GM12878 (cell line): Measurements from ENCODE around the gene GAB1. TPM values are rescaled to one million over a fixed set of nuclear protein-coding genes. Genes with fewer than 3 reads are reported as not detected.

Experiments used
- ATAC-seq: fragments of 200-7000 bp; cut with Tn5 transposase; 3 replicates; pipeline ENCODE4 v1.9.1; 2020; ENCODE audit warnings: mild to moderate bottlenecking, moderate library complexity
- BruUV-seq: library from RNA; stranded (reverse); fragments of 400-500 nt; replicated peaks from 2 replicates; lab custom pipeline; 2021; lab: Mats Ljungman, UMichigan
- CTCF ChIA-PET: fragments of 300-600 bp; sonication (Branson Sonifier 250); formaldehyde crosslinking; extraction: SDS; loops from one replicate; lab custom pipeline; 2021; ENCODE audit warnings: inconsistent platforms; lab: Yijun Ruan, JAX
- POLR2A ChIA-PET: fragments of 350-600 bp; formaldehyde crosslinking; extraction: SDS; loops from one replicate; lab custom pipeline; 2021; ENCODE audit warnings: inconsistent platforms; lab: Charles Lee
- RAD21 ChIA-PET: fragments of 300-600 bp; sonication (Branson Sonifier 250); formaldehyde crosslinking; loops from one replicate; lab custom pipeline; 2023; ENCODE audit warnings: antibody characterized with exemption; ENCODE audit not compliant: unreplicated experiment; lab: Charles Lee
- SMC1A ChIA-PET: fragments of 300-600 bp; sonication (Branson Sonifier 250); formaldehyde crosslinking; loops from one replicate; lab custom pipeline; 2023; ENCODE audit not compliant: unreplicated experiment, uncharacterized antibody; lab: Charles Lee
- DNase-seq: peaks from one replicate; pipeline ENCODE4 v3.0.0-alpha.2; 2011; ENCODE audit warnings: low read depth, low spot score
- FAIRE-seq: peaks from 3 replicates; lab custom pipeline; 2011; peaks lifted over from hg19 to GRCh38; lab: Jason Lieb, UNC
- H2AFZ ChIP-seq: 2 replicates; pipeline ENCODE4 v1.6.0; 2011; ENCODE audit warnings: low read depth, low read length, control low read depth; ENCODE audit not compliant: control insufficient read depth
- H3K27ac ChIP-seq: 2 replicates; pipeline ENCODE4 v1.5.1; 2011; ENCODE audit warnings: control low read depth; ENCODE audit not compliant: control insufficient read depth, insufficient read depth
- H3K27me3 ChIP-seq, 2 experiments: replicated peaks in 1 of 2; 2 replicates each; pipeline versions ENCODE4 v1.6.0 to v1.6.1; 2011; ENCODE audit warnings: low read length in 1 of 2; ENCODE audit not compliant: control insufficient read depth in 2 of 2, insufficient read depth in 2 of 2
- H3K36me3 ChIP-seq, 2 experiments: 2 replicates each; pipeline ENCODE4 v1.5.1; 2011; ENCODE audit warnings: low read length in 1 of 2; ENCODE audit not compliant: control insufficient read depth in 2 of 2, insufficient read depth in 2 of 2
- H3K4me1 ChIP-seq: 2 replicates; pipeline ENCODE4 v1.6.1; 2011; ENCODE audit warnings: mild to moderate bottlenecking, low read length, moderate library complexity, mixed read lengths; ENCODE audit not compliant: control insufficient read depth, insufficient read depth
- H3K4me2 ChIP-seq: 2 replicates; pipeline ENCODE4 v1.6.0; 2011; ENCODE audit warnings: control low read depth; ENCODE audit not compliant: control insufficient read depth, insufficient read depth
- H3K4me3 ChIP-seq: fragments of 200-600 bp; sonication (generic); 2 replicates; pipeline ENCODE4 v1.5.1; 2016
- H3K79me2 ChIP-seq: 2 replicates; pipeline ENCODE4 v1.6.0; 2011; ENCODE audit warnings: low read length; ENCODE audit not compliant: control insufficient read depth, insufficient read depth
- H3K9ac ChIP-seq: 2 replicates; pipeline ENCODE4 v1.8.0; 2011; ENCODE audit warnings: low read length, control low read depth, mixed read lengths; ENCODE audit not compliant: control insufficient read depth, insufficient read depth
- H3K9me3 ChIP-seq: replicated peaks from 3 replicates; pipeline ENCODE4 v1.5.1; 2011; ENCODE audit warnings: mild to moderate bottlenecking, low read length; ENCODE audit not compliant: control insufficient read depth, insufficient read depth
- H4K20me1 ChIP-seq: 2 replicates; pipeline ENCODE4 v1.6.0; 2011; ENCODE audit not compliant: control insufficient read depth, insufficient read depth
- BRCA1 ChIP-seq: IDR thresholded peaks from 2 replicates; pipeline ENCODE4 v1.6.1; 2011; ENCODE audit warnings: low read depth, low read length, improper control_type of control experiment
- CREB1 ChIP-seq: IDR thresholded peaks from 2 replicates; pipeline ENCODE4 v1.6.1; 2012; ENCODE audit warnings: low read depth, mild to moderate bottlenecking, inconsistent platforms
- NFYB ChIP-seq: IDR thresholded peaks from 2 replicates; pipeline ENCODE4 v1.6.1; 2011; ENCODE audit warnings: low read depth, mild to moderate bottlenecking, low read length, improper control_type of control experiment, moderate library complexity; ENCODE audit not compliant: insufficient read depth
- RAD21 ChIP-seq: IDR thresholded peaks from 2 replicates; pipeline ENCODE4 v1.6.1; 2011; ENCODE audit warnings: mild to moderate bottlenecking, low read depth, low read length, moderate library complexity; ENCODE audit not compliant: insufficient read depth
- ZSCAN29 ChIP-seq: fragments of 450-650 bp; IDR thresholded peaks from 2 replicates; pipeline ENCODE4 v1.6.1; 2017; ENCODE audit warnings: mild to moderate bottlenecking, moderate library complexity
- WGBS: methylation state at CpG from one replicate; pipeline ENCODE4 v1.1.6; 2016; ENCODE audit warnings: low lambda C conversion rate; ENCODE audit not compliant: insufficient replicate concordance, insufficient coverage; ENCODE audit errors: missing lambda C conversion rate; 5-methylcytosine and 5-hydroxymethylcytosine counted together
- in situ Hi-C: fragments of 300-500 bp; cut with MboI; formaldehyde crosslinking; loops from 9 replicates; pipeline ENCODE4 v1.14.3; 2018; ENCODE audit warnings: mixed read lengths
- intact Hi-C: fragments of 100-400 bp; cut with micrococcal nuclease; formaldehyde crosslinking; loops from one replicate; pipeline ENCODE4 v1.14.2; 2022; ENCODE audit not compliant: unreplicated experiment
- polyA plus RNA-seq, 11 experiments: library from polyadenylated mRNA; depleted of rRNA in 4 of 11; unstranded in 6 of 11; stranded (reverse) in 5 of 11; fragments of >200 nt; fragmentation: Nextera tagmentation in 4 of 11; fragmentation: Illumina TruSeq in 1 of 11; extraction: Ambion mirVana in 4 of 11; extraction: Trizol in 1 of 11; gene quantifications; 1 replicate in 1 of 11; 2 replicates in 10 of 11; pipeline versions ENCODE4 v1.2.1 to v1.2.3, GENCODE V29; 2011 to 2016; ENCODE audit warnings: inconsistent platforms in 2 of 11, missing spikeins in 2 of 11, low read depth in 1 of 11
- total RNA-seq, 4 experiments: library from RNA; depleted of rRNA in 3 of 4; stranded (reverse); fragments of >200 nt in 3 of 4; fragmentation: Illumina TruSeq in 1 of 4; extraction: Trizol in 1 of 4; gene quantifications; 2 replicates each; pipeline versions ENCODE4 v1.2.1 to v1.2.3, GENCODE V29; 2013 to 2021
- TF ChIP-seq, protein P1 (sequence below): IDR thresholded peaks from 2 replicates; pipeline ENCODE4 v1.6.1; 2011; ENCODE audit warnings: borderline replicate concordance, low read depth, mild to moderate bottlenecking, moderate library complexity, low read length; ENCODE audit not compliant: insufficient read depth, poor library complexity, severe bottlenecking
- TF ChIP-seq, protein P2 (sequence below): fragments of 450-650 bp; IDR thresholded peaks from 2 replicates; pipeline ENCODE4 v1.6.1; 2014; ENCODE audit warnings: mild to moderate bottlenecking

The GAB1 gene
- total and polyA plus RNA-seq, 10 of the 15 experiments (the other 5 are each of a cell fraction or from before 2014, with no cell fraction given) = 0.37 to 5.3 (median 3.2) TPM

DNA sequence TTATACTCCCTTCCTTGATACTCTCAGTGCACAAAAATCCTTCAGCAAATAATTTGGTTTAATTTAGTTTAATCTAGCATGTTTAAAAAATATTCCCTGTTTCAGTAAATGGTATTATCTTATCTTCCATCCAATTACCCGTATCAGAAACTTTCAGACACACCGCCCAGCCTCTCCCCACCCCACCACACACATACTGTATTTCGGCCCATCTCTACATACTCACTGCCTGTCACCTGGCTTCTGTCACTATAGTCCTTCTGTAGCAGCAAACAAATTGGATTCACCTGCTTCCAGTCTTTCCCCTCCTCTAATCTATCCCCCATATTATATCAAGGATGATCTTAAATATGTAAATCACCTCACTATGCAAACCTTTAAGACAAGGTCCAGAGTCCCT lies 24.8 kb upstream of the GAB1 start:
- no peaks in the 10 kb centered on the region for H4K20me1 ChIP-seq
- SMC1A ChIA-PET = no interaction called here
- CTCF ChIA-PET = no interaction called here
- RAD21 ChIA-PET = no interaction called here
- no peaks in the 10 kb centered on the region for H3K4me1 ChIP-seq
- intact Hi-C loops = no loop called here
- H3K9ac ChIP-seq = no peak overlapping the region
- no TSS peak for BruUV-seq
- DNase-seq (no peak), ATAC-seq (no peak), FAIRE-seq (no peak)
- H2AFZ ChIP-seq = no peak overlapping the region
- H3K4me3 ChIP-seq = no peak overlapping the region
- 54% methylated on average over 3 of the region's 3 CpGs for whole genome bisulfite sequencing
- in situ Hi-C loops = no loop called here
- no peaks in the 10 kb centered on the region for H3K36me3 ChIP-seq
- H3K27ac ChIP-seq = no peak overlapping the region
- no peaks in the 10 kb centered on the region for H3K9me3 ChIP-seq
- no peaks in the 10 kb centered on the region for H3K79me2 ChIP-seq
- POLR2A ChIA-PET = no interaction called here
- no peaks in the 10 kb centered on the region; a peak in 1 of 4 replicates for H3K27me3 ChIP-seq
- no peak overlapping the region for H3K4me2 ChIP-seq
- no peak for TF ChIP-seq NFYB
- no peak for TF ChIP-seq ZSCAN29
- TF ChIP-seq, protein P1, sequence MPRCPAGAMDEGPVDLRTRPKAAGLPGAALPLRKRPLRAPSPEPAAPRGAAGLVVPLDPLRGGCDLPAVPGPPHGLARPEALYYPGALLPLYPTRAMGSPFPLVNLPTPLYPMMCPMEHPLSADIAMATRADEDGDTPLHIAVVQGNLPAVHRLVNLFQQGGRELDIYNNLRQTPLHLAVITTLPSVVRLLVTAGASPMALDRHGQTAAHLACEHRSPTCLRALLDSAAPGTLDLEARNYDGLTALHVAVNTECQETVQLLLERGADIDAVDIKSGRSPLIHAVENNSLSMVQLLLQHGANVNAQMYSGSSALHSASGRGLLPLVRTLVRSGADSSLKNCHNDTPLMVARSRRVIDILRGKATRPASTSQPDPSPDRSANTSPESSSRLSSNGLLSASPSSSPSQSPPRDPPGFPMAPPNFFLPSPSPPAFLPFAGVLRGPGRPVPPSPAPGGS = no peak
- TF ChIP-seq RAD21 = no peak
- no peak for TF ChIP-seq BRCA1
- TF ChIP-seq, protein P2, sequence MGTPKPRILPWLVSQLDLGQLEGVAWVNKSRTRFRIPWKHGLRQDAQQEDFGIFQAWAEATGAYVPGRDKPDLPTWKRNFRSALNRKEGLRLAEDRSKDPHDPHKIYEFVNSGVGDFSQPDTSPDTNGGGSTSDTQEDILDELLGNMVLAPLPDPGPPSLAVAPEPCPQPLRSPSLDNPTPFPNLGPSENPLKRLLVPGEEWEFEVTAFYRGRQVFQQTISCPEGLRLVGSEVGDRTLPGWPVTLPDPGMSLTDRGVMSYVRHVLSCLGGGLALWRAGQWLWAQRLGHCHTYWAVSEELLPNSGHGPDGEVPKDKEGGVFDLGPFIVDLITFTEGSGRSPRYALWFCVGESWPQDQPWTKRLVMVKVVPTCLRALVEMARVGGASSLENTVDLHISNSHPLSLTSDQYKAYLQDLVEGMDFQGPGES = no peak
- TF ChIP-seq CREB1 = no peak
